Measurements from ENCODE around the gene FBF1. TPM values are rescaled to one million over a fixed set of nuclear protein-coding genes. Genes with fewer than 3 reads are reported as not detected.
A peak's percentile ranks its signal among the peaks of the same experiment; 100 is the strongest.

The FBF1 gene
- total RNA-seq, 4 donors from 2014 or later, result 13.9 to 18.3 (median 15.5) TPM

- Histone ChIP-seq H3K27me3 (no peaks in the 10 kb centered on the region), H3K4me3 (peak overlapping the region; percentile 72 to 98 (median 90)), H3K4me1 (peaks cover 25 to 54% (median 32%) of the 10 kb centered on the region in 3 donors), H3K9me3 (no peaks in the 10 kb centered on the region), H3K27ac (peak overlapping the region; percentile 84 to 99 (median 95)), H3K36me3 (peaks cover 10 to 56% (median 29%) of the 10 kb centered on the region in 3 donors)
- WGBS, 2 donors, result 48 to 76% methylated on average over 8 to 13 of the region's 37 CpGs
- DNase-seq, result no peak
- TF ChIP-seq POLR2A (IDR thresholded peaks at IDR 0.05), result no peak
- TF ChIP-seq, protein P1, sequence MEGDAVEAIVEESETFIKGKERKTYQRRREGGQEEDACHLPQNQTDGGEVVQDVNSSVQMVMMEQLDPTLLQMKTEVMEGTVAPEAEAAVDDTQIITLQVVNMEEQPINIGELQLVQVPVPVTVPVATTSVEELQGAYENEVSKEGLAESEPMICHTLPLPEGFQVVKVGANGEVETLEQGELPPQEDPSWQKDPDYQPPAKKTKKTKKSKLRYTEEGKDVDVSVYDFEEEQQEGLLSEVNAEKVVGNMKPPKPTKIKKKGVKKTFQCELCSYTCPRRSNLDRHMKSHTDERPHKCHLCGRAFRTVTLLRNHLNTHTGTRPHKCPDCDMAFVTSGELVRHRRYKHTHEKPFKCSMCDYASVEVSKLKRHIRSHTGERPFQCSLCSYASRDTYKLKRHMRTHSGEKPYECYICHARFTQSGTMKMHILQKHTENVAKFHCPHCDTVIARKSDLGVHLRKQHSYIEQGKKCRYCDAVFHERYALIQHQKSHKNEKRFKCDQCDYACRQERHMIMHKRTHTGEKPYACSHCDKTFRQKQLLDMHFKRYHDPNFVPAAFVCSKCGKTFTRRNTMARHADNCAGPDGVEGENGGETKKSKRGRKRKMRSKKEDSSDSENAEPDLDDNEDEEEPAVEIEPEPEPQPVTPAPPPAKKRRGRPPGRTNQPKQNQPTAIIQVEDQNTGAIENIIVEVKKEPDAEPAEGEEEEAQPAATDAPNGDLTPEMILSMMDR (IDR thresholded peaks at IDR 0.05), result no peak
- intact Hi-C loops (cut with DNase I), result no loop called here
Observed at GRCh38 chr17:75897160-75898019, 43.5 kb downstream of the FBF1 start.

DNA sequence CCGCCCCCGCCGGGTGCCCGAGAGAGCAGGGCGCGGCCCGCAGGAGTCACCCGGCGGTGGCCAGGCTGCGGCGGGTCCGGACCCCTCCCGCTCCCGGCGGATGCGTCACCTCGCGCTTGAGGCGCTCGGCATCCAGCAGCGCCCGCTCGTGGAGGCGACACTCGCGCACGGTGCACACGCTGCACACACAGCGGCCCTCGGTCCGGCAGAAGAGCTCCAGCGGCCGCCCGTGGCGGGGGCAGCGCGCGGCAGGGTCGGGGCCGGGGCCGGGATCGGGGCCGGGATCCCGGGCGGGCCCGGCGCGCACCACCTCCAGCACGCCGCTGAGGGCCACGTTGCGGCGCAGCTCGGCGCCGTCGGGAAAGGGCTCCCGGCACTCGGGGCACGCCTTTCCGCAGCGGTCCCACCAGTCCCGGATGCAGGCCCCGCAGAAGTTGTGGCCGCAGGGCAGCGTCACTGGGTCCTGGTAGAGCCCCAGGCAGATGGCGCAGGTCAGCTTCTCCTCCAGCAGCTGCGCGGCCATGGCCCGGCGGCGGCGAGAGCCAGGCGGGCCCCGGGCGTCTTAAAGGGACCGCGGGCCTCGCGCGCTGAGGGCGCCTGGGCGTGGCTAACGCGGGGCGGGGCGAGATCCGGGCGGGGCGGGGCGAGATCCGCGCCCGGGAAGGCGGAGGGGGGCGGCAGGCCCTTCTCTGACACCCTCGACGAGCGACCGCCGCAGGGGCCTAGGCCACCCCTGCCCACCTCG lies 44.3 kb downstream of the FBF1 start, which contains the start of gene TRIM65:
Gene TRIM65 (minus strand): TSS at position 537 of the 745 bp plus-strand sequence. CDS start 14 bp downstream, at position 523.
- Histone ChIP-seq H3K27me3 (no peaks in the 10 kb centered on the region), H3K4me1 (peaks cover 25 to 62% (median 32%) of the 10 kb centered on the region in 3 donors), H3K27ac (peak within 1 kb of the TSS; percentile 84 to 99 (median 95)), H3K36me3 (peaks cover 12 to 56% (median 37%) of the 10 kb centered on the region in 3 donors), H3K4me3 (peak within 1 kb of the TSS; percentile 72 to 98 (median 90)), H3K9me3 (no peaks in the 10 kb centered on the region)
- TF ChIP-seq POLR2A (IDR thresholded peaks at IDR 0.05), result peak in 2 of 4 donors; percentile 59 to 83
- TF ChIP-seq, protein P1 (IDR thresholded peaks at IDR 0.05), result peak; percentile 24 to 44 (median 33)
- DNase-seq, result no peak
- intact Hi-C loops (cut with DNase I), result no loop called here
- 0% methylated on average over 10 of the region's 102 CpGs; no CpG with 5 or more reads in 1 of the 2 donors for WGBS, 2 donors

DNA sequence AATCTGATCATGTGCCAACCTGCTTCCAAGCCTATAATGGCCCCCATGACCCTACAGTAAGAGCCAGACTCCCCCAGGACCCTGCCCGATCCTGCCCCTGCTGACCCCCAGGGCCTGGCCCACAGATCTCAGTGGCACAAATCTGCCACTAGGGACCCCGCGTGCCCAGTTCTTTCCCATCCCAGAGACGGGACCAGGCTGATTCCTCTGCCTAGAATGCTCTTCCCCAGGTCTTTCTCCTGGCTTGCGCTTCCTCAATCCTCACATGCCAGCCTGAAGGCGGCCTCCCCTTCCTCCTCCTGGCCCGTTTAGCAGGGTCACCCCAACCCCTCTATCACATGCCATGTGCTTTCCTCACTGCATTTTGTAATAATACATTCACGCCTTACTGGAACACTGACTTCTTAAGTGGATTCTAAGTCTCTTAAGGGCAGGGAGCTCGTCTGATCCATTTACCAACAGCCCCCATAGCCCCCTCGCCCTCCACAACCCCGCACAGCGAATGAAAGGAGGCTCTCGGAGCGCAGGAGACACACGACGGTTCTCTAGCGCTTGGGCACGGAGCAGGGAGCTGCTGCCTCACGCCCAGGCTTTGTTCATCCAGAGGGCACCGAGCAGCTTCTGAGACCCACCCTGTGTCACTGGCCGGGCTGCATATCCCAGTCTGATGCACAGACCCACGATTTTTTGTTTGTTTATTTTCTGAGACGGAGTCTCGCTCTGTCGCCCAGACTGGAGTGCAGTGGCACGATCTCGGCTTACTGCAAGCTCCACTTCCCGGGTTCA lies 45.3 kb downstream of the FBF1 start:
- 14% methylated on average over 25 to 26 of the region's 28 CpGs for WGBS, 2 donors
- intact Hi-C loops (cut with DNase I), result no loop called here
- Histone ChIP-seq H3K9me3 (no peaks in the 10 kb centered on the region), H3K27ac (peak overlapping the region; percentile 84 to 99 (median 95)), H3K4me3 (peak overlapping the region; percentile 72 to 98 (median 90)), H3K4me1 (peaks cover 25 to 62% (median 32%) of the 10 kb centered on the region in 3 donors), H3K27me3 (no peaks in the 10 kb centered on the region), H3K36me3 (peaks cover 10 to 56% (median 43%) of the 10 kb centered on the region in 3 donors)
- TF ChIP-seq, protein P1 (IDR thresholded peaks at IDR 0.05), result peak in 4 of 6 experiments; percentile 13 to 47 (median 35)
- TF ChIP-seq POLR2A (IDR thresholded peaks at IDR 0.05), result no peak
- no peak for DNase-seq

GRCh38 chr17:75894049-75894733 lies 46.7 kb downstream of the FBF1 start:
- intact Hi-C loops (cut with DNase I), result no loop called here
- Histone ChIP-seq H3K9me3 (no peaks in the 10 kb centered on the region), H3K4me3 (no peak overlapping the region), H3K27ac (peak overlapping the region in 2 of 4 donors; percentile 84 to 99), H3K36me3 (peaks cover 13 to 56% (median 30%) of the 10 kb centered on the region in 3 donors), H3K4me1 (peaks cover 25 to 62% (median 32%) of the 10 kb centered on the region in 3 donors), H3K27me3 (no peaks in the 10 kb centered on the region)
- DNase-seq, result no peak
- no peak for TF ChIP-seq POLR2A (IDR thresholded peaks at IDR 0.05)
- WGBS, 2 donors, result 74 to 85% methylated on average over 21 to 22 of the region's 22 CpGs

Measured in esophagus squamous epithelium (tissue), 5 donors.